Tibial nerve (tissue), 4 donors: ENCODE results near the gene FAM228A.

Source experiments
- CTCF ChIP-seq, 5 experiments: fragments of 200-600 bp in 3 of 5; fragments of 450-650 bp in 2 of 5; sonication (generic) in 3 of 5; IDR thresholded peaks; one replicate each; pipeline ENCODE4 v1.5.1; 2016 to 2019; ENCODE audit warnings: antibody characterized with exemption in 5 of 5, mild to moderate bottlenecking in 3 of 5, moderate library complexity in 2 of 5
- EP300 ChIP-seq, 2 donors: sonication (generic); formaldehyde crosslinking; IDR thresholded peaks; one replicate each; pipeline ENCODE4 v1.6.1; 2017; ENCODE audit warnings: antibody characterized with exemption in 2 of 2, mild to moderate bottlenecking in 1 of 2

- no peak for TF ChIP-seq CTCF (IDR thresholded peaks at IDR 0.05)
- TF ChIP-seq EP300 (IDR thresholded peaks at IDR 0.05) = no peak
Observed at GRCh38 chr2:24199968-24200590, 25.2 kb downstream of the FAM228A start.
